GM18951 (cell line): Measurements from ENCODE around the gene UBE2H.
"Not testable (repeated sequence)": the region's sequence is repeated elsewhere in the genome, so short reads cannot be mapped to it uniquely, and the experiment has no call there.

Experiments
- POLR2A ChIP-seq: IDR thresholded peaks from 4 replicates; pipeline ENCODE4 v1.6.1; 2011; ENCODE audit warnings: mild to moderate bottlenecking; ENCODE audit not compliant: insufficient read length, insufficient read depth; ENCODE audit errors: extremely low read depth
- in situ Hi-C: fragments of 300-500 bp; cut with MboI; formaldehyde crosslinking; loops from one replicate; pipeline ENCODE4 v1.12.0; 2022; ENCODE audit warnings: low sequenced_read_pairs, mixed read lengths, inconsistent platforms; ENCODE audit not compliant: unreplicated experiment

Gene UBE2H

DNA sequence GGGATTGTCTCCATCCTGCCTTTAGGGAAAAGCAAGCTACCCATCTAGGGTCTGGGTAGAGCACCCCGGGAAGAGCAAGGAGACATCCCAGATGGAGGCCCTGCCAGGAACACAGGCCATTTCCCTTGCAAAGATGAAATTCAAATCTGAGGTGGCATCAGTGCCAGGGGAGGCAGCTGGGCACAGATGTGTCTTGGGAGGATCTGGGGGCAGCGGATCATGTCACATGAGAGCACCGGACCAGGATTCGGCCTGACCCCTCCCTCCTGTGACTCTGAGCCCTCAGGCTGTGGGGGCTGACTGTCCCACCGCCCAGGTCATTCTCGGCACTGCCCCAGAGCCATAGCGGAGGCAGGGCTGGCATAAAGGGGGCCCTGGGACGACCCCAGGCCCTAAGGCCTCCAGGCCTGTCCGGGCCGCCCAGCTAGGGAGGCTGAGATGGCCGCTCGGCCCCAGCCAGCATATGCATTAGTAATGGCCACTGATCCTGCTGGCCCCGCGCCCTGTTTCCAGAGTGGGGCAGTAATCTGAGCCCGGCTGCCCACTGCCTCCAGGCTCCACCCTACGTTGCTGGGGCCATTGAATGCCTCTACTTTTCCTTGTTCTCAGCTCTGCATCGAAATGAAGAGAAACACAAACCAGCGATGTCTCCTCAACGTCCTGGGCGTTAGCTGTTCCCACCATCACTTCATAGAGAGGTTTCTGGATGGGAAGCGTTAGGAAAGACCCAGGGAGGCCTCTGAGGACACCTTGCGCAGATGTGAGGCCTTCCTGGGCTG, 148.5 kb downstream of the UBE2H start:
- TF ChIP-seq POLR2A, result no peak
- in situ Hi-C loops, result no loop called here

DNA sequence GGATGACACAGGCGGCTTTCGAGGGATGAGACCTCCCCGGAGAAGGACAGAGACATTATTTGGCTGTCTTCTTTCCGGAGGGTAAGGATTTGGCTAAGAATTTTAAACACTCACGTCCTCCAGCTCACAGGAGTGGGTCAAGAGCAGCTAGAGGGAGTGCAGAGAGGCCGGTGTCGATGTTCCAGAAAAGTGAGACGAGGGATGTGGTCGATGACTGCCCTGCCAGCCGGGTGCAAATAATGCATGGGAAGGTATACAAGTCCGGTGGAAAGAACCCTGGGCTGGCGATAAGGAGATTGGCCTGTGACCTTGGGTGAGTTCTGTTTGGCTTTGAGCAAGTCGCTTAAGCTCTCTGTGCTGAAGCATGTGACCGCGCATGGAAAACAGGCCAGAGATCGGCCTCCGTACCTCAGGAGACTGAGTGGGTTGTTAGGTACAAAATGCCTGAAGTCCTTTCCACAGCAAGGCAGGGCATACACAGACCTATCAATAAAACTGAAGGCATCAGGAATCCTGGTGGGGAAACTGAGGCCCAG, 149.1 kb downstream of the UBE2H start:
- in situ Hi-C loops, result no loop called here
- no peak for TF ChIP-seq POLR2A

DNA sequence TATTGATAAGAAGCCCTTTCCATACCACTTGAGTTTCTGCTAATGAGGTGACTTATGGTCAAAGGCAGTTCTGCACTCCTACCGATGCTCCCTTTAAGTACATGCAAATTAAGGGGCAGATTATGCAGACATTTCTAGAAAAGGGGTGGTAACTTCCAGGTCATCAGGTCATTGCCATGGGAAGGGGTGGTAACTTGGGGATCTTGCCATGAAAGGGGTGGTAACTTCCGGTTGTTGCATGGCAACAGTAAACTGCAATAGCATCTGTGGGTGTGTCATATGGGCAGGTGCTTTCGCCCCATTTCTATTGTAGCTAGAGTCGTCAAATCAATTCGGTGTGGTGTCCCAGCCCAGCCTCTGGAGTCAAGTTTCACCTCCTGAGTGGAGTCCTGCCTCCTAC, 150.9 kb downstream of the UBE2H start:
- no peak for TF ChIP-seq POLR2A
- in situ Hi-C loops, result no loop called here

DNA sequence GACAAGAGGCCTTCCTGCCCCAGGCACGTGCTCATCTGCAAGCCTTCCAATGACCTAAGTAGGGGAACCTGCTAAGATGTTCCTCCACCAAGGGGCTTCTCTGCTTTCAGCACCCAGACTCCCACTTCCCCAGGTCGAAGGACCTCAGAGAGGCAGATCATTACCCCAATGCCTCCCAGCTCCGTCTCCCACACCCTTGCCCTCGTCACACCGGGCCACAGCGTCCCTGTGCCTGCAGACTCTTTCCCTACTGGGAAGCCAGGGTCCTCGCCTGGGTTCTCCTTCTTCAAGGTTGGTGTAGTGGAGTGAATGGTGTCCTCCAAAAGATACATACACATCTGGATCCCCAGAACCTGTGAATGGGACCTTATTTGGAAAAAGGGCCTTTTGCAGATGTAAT, 151.9 kb downstream of the UBE2H start:
- no peak for TF ChIP-seq POLR2A
- in situ Hi-C loops, result no loop called here

DNA sequence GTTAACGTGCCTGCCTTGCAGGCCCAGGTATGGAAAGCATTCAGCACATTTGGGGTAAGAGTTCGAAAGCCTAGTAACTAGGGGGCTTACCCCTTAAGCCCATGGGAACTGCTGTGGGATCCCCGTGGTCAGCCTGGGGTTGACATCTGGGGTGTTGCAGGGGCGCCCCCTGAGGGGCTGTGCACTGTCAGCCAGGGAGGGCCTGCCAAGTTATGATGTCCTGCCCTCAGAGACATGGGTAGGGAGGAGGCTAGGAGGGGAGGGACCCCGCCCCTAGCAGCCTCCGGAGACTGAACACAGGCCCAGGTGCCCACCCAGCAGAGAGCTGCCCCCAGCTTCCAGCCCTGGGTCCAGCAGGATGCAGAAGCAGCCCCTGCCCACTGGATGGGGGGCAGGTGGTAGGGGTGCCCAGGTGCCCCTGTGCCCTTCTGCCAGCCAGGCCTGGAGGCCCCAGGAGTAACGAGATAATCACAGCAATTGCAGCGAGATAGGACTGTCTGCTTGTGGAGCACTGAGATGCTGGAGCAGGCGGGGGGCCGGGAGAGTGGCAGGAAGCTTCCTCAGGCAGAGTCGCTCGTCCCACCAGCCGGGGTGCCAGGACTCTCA, 153.3 kb downstream of the UBE2H start:
- no peak for TF ChIP-seq POLR2A

GRCh38 chr7:129798616-129799349, 154.0 kb downstream of the UBE2H start:
- TF ChIP-seq POLR2A, result no peak
- in situ Hi-C loops, result no loop called here

More for the DNA sequence above, 153.3 kb downstream of the UBE2H start:
- in situ Hi-C loops, result no loop called here

DNA sequence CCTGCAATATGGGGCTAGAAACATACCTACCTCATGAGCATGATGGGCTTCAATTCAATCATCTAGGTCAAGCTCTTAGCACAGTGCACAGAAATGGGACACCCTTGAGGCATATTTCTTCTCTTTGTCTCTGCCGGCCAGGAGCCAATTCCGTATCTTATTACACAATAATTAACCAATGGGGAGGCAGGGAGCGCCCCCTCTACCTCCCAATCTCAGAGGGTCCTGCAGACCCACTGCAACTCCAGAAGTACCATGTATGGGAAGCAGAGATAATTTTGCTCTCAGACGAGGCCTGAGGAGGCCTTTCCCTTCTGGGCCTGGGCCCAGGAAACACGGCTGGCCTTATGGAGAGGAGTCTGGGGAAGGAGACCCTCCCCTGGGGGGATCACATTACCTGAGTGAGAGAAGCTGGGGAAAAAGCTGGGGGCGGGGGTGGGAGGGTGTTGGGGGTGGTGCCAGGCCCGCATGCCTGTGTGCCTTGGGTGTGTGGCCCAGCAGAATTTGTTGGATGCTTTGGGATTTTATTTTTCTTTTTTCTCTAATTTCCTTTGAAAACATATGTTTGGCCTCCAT, 155.5 kb downstream of the UBE2H start:
- TF ChIP-seq POLR2A, result no peak
- in situ Hi-C loops, result no loop called here

DNA sequence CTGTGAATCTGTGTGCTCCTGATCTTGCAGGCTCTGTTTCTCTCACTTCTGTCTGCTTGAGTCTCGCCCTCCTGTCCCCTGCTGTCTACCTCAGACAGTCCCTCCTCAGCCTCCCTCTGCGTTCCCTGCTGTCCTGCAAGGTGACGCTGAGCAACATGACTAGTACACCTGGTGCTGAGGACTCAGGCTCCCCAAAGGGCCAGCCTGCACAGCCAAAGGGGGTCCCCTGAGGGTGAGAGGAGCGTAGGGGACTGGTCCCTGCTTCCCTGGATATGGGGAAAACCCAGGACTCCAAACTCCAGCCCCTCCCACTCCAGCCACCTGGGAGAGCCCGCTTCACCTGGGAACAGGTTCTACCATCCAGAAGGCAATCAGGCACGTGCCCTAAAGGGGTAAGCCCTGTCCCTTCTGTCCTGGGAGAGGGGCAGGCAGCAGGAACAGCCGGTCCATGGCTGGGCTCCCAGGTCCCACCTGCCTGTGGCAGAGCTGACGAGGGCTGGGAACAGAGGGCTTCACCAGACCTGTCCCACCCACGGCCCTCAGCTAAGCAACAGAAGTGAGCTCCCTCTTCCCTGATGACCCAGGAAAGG, 156.5 kb downstream of the UBE2H start:
- no peak for TF ChIP-seq POLR2A
- in situ Hi-C loops, result no loop called here

- in situ Hi-C loops, result not testable (repeated sequence)
These were observed 158.3 kb downstream of the UBE2H start for GRCh38 chr7:129794461-129794860.

DNA sequence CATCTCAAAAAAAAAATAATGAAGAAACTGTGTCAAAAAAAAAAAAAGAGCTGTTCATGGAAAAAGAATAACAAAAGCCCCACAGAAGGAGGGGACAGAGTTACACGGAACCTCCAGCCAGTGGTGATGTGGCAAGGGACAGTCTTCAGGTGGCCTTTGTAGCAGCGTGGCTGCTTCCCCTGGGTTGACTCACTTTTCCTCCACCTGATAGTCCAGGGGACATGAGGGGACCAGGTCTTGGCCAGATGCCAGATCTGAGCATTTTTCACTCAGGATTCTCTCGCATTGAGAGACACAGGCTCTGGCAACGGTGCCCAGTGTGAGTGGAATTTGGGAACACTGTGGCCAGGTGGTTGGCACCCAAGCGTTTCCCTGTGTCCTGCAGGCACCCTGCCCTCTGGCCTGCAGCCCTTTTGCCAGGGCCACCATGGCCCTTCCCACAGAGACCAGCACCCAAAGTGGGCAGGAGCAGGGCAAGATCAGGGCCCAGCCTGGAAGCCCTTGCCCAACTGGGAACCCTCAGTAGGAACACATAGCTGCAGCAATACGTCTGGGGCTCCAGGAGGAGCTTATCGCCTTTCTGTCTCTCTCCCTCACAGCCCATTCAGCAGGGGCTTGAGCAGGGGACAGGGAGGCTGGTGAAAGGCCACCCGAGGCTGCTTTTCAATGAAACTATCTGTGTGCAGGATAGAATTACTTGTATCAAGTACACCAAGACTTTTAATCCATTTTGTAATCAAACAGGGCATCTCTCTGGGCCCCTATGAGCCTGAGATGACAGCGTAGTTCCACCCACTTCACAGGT, 159.1 kb downstream of the UBE2H start:
- no peak for TF ChIP-seq POLR2A
- in situ Hi-C loops, result no loop called here

DNA sequence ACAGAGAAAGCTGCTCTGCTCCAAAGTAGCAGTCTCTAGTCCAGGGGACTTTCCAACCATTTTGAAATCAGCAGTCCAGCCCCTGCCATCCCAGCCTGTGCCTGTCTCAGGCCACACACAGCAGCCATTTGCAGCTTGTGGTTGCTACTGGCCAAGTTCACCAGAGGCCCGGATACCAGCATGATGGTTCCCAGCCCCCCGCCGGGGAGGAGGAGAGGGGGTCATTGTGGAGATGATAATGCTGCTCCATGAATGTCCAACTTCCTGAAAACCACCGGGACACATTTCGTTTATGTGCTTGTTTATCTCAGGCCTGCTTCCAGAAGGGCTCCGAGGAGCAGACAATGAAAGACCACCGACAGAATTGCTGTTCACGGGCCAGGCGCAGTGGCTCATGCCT, 160.0 kb downstream of the UBE2H start:
- in situ Hi-C loops, result no loop called here
- no peak for TF ChIP-seq POLR2A

DNA sequence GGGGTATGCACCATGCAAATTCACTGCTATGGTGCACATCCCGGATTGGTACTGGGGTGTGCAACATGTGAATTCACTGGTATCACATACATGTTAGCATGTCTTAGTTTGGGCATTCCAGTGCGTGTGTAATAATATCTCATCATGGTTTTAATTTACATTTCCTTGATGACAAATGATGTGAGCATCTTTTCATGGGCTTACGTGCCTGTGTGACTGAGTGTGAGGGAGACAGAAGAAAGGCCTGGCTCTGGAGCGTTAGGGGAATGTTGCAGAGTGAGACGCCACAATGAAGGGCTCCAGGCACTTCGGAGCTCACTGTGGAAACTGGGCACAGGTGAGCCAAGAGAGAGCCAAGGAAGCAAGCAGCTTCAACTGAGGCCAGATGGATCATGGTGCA, 162.6 kb downstream of the UBE2H start:
- TF ChIP-seq POLR2A, result no peak
- in situ Hi-C loops, result no loop called here
